ENCODE results near the gene PGLYRP4.

Gene PGLYRP4

DNA sequence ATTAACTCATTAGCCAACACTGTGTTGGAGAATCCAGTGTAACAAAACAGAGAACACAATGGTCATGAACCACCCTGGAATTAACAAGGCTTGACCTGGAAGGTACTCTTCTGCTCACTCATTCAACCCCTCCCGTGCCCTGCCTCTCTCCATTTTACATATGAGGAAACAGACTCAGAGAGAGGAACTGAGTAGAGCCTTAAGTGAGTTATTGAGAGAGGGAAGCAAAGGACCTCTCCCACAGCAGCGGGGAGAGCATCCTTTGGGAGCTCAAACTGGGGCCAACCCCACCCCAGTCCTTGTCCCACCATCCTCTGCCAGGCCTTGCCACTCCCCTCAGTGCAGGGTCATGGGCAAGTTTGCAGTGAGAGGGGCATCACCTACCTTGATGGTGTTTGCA is 25.4 kb upstream of the PGLYRP4 start:
- no peak for DNase-seq

GRCh38 chr1:153372571-153372970 is 23.9 kb upstream of the PGLYRP4 start:
- DNase-seq = no peak

DNA sequence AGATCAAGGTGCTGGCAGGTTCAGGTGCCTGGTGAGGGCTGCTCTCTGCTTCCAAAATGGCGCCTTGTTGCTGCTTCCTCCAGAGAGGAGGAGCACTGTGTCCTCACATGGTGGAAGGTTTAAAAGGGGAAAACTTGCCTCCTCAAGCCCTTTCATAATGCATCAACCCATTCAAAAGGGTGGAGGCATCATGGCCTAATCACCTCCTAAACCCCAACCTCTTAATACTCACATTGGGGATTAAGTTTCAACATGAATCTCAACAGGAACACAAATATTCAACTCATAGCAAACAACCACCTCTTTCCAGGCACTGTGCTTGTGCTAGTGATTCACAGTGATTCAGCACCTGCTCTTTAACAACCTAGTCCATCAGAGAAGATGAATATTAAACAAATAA is 22.6 kb upstream of the PGLYRP4 start:
- no peak for DNase-seq

DNA sequence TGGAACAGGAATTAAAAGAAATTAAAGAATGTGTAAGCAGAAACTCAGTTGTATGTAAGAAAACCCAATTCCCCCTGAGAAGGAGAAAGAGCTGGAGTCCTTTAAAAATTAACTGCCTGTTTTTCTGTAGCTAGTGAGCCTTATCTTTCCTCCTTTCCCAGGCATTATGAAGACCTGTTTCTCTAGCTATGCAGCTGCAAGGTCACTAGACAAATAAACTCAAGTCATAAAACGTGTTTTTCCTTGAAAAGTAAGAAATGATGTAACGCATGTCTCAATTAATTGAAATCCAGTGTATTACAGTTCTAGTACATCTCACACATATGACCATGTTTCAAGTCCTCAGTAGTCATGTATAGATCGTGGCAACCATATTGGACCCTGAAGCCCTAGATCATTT is 21.5 kb upstream of the PGLYRP4 start:
- no peak for DNase-seq

DNA sequence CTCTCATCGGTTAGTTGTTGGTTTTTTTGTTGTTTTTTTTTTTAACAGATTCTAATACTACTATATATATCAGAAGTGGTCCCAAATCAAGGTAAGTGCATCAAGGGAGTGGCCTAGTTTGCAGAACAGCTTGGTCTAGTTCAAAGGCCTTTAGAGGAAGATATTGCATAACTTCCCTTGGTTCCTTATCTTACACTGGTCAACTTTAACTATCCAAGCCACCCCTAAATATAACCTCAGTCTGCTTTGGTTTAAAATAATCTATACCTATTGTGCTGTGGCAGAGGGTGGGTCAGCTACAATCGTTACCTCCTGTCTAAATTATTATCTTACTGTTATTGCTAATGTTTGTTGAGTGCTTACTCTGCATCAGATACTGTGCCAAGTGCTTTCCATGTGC is 19.9 kb upstream of the PGLYRP4 start:
- DNase-seq = no peak

DNA sequence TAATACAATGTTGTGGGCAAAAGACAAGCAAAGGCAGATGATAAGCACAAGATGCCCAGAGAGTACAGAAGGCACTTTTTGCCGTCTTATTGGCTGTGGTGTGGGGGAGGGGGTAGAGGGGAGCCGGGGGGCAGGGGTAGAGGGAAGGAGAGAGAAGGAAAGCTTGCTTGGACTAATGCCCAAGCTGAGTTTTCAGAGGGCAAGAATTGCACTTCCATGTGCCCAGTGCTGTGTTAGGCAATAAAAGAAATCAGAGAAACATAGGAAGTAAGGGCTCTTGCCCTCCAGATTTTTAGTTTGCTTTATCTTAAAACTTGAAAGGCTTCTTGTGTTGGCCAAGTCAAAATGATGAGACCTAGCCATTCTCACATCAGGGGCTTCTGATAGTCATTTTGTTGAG is 18.4 kb upstream of the PGLYRP4 start:
- DNase-seq = no peak

DNA sequence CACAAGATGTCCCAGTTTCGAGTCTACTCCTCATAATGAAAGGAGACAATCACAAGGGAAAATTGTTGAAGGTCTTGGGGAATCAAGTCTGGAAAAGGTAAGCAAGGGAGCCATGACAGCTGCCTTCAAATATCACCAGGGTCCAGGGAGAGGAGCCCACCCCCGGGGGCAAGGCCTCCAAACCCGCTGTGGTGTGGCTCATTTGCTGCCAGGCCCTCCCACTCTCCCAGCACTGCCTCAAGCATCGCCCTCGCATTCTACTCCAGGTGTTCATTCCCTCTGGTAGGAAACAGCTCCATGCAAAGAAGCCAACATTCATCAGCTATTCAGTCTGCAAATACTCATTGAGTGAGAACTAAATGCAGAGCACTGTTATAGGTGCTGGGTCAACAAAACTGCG is 17.6 kb upstream of the PGLYRP4 start:
- DNase-seq = no peak

DNA sequence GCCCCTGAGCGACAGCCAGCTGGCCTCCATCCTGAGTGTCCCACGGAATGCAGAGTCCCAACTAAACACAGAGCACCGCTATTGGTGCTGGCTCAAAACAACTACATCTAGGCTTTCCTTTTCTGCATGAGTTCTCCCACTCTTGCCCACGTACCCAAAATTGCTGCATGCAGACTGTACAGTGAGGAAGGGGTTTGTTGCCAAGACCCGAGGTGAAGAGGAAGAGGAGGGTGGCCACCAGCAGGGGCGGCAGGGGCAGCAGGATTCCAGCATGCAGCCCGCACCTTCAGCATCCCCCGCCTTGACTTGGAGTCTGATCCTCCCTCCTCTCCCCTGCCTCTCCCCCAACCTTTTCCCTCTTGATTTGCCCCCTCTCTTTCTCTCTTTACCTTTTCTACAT is 17.1 kb upstream of the PGLYRP4 start:
- no peak for DNase-seq

DNA sequence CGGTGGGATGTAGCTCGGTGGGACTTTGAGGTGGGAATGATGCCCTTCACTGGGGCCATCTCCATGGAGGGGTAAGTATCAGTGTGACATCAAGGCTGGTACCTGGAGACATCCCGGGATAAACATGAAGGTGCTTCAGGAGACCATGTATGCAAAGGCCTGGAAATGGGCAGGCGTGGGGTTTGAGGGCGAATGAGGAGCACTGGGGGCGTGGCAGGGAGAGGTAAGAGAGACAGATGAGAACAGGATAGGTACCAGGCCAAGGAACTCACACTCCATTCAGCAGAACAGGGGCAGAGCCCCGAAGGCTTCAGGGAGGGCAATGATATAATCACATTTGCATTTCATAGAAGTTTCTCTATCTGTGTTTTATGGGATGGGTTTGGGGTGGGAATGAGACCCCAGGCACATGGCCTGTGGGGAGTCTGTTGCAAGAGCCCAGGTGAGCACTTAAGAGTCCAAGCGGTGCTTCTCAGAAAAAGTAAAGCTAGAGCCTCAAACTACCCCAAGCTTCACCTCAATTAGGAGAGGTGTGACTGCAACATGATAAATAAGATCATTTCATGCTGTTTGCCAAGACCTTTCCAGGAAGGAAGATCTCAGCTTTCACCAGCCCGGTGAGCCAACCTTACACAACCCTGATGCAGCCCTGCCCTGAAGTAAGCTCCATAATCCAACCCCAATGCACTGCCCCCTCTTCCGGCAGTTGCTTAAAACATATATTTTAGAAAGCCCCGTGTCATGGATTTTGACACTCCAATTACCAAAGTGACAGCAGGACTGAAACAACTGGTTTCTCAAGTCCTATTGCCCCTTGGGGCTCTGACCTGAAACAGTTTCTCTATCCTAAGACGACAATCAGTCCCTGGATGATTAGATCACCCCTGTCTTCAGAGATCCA is 16.4 kb upstream of the PGLYRP4 start:
- DNase-seq = no peak

GRCh38 chr1:153364156-153364555 is 15.5 kb upstream of the PGLYRP4 start:
- DNase-seq = no peak

DNA sequence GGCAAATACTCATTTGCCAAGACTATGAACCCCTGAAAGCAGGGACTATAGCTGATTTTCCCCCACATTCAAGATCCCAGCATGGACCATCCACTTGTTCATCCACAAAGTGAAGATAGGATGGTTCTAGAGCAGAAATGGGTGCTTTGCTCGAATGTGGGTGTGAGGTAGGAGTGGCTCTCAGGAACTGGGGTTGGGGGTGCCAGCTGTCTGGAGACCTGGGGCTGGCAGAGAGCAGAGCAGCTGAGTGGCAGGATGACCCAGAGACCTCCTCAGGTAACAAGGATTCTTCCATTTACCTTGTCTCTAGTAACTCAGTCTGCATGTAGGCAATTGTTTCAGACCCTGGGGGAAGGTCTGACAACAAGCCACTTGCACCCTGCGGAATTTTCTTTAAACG is 15.0 kb upstream of the PGLYRP4 start:
- no peak for DNase-seq

- no peak for DNase-seq
Measured at GRCh38 chr1:153362187-153362775, 13.6 kb upstream of the PGLYRP4 start.

DNA sequence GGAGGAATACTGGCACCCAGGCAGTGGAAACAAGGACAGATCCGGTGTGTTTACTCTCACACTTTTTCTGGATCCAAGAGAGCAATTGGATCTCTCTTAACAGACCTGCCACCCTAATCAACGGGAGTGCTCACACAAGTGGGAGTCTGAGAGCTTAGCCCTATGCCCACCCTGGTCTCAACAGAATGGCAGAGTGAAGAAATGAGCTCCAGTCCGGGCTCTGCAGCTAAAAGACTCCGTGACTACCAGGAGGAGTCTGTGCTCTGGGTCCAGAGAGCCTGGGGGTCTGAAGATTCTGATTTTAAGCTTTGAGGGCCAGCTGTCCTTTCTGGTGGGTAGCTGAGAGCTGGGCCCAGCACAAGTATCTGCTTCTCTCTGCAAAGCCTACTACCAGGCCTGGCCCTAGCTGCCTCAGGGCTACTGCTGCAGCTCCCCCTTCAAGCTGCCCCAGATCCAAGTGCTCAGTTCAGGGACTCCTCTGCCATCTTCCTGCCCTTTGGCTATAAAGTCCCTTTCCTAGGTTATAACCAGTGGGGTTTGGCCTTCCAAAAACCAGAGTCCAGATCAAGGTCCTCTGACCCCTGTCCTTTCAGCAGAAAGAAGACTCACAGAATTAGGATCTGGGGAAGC is 13.0 kb upstream of the PGLYRP4 start:
- DNase-seq = no peak

DNA sequence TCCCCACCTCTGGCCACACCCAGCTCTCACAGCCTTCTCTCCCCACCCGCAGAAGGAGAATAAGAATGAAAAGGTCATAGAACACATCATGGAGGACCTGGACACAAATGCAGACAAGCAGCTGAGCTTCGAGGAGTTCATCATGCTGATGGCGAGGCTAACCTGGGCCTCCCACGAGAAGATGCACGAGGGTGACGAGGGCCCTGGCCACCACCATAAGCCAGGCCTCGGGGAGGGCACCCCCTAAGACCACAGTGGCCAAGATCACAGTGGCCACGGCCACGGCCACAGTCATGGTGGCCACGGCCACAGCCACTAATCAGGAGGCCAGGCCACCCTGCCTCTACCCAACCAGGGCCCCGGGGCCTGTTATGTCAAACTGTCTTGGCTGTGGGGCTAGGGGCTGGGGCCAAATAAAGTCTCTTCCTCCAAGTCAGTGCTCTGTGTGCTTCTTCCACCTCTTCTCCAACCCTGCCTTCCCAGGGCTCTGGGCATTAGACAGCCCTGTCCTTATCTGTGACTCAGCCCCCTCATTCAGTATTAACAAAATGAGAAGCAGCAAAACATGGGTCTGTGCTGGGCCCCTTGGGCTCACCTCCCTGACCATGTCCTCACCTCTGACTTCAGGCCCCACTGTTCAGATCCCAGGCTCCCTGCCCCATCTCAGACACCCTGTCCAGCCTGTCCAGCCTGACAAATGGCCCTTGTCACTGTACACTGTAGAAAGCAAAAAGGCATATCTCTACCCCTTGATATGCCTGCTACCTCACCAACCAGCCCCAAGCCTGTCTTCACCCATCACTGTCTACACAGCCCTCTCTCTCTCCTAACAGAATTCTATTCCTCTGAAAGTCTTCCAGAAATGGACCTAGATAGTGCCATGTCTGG is 12.2 kb upstream of the PGLYRP4 start:
- DNase-seq = no peak

DNA sequence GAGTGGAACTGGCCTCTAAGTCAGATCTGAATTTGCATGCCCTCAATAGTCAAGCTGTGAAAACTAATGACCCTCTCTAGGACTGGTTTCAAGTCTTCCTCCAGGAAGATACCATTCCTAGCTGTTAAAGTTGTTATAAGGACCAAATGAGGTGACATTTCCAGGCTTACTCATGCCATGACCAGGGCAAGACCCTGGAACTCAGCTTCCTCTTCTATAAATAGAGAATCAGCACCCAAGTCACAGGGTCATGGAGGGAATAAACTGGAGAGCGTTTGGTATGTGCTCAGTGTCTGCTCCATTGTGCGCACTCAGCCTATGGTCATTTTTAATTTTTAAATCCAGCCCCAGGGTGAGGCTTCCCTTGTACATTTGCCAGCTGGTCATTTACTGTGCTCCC is 11.5 kb upstream of the PGLYRP4 start:
- DNase-seq = no peak

GRCh38 chr1:153359241-153359640 is 10.6 kb upstream of the PGLYRP4 start:
- no peak for DNase-seq

- no peak for DNase-seq
Measured at GRCh38 chr1:153358691-153358975, 10.0 kb upstream of the PGLYRP4 start.

GRCh38 chr1:153357853-153358690 is 9.4 kb upstream of the PGLYRP4 start, which contains the start of gene S100A9:
Gene S100A9, plus strand, starts transcription at chr1:153357854. Its CDS starts 430 bp downstream, at chr1:153358284.
- DNase-seq = no peak

DNA sequence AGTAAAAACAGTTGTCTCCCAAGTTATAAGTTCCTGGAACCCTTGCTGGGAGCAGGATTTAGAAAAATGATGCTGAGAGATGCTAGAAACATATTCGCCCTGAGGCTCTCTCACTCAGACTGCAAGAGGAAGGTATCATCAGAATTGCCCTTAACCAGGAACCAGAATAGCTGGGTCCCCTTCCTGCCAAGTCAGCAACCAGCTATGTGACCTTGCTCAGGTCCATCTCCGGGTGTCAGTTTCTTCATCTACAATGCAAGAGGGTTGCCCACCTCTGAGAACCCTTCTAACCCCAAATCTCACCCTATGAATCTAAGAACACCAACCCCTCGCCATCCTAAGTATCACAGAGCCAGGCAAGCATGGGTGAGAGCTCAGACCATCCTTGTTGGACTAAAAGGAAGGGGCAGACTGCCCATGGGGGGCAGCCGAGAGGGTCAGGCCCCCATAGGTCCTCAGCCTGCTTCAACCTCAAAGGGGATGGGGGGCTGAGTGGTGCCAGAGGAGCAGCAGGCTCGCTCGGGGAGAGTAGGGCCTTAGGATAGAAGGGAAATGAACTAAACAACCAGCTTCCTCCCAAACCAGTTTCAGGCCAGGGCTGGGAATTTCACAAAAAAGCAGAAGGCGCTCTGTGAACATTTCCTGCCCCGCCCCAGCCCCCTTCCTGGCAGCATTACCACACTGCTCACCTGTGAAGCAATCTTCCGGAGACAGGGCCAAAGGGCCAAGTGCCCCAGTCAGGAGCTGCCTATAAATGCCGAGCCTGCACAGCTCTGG is 8.6 kb upstream of the PGLYRP4 start:
- no peak for DNase-seq

DNA sequence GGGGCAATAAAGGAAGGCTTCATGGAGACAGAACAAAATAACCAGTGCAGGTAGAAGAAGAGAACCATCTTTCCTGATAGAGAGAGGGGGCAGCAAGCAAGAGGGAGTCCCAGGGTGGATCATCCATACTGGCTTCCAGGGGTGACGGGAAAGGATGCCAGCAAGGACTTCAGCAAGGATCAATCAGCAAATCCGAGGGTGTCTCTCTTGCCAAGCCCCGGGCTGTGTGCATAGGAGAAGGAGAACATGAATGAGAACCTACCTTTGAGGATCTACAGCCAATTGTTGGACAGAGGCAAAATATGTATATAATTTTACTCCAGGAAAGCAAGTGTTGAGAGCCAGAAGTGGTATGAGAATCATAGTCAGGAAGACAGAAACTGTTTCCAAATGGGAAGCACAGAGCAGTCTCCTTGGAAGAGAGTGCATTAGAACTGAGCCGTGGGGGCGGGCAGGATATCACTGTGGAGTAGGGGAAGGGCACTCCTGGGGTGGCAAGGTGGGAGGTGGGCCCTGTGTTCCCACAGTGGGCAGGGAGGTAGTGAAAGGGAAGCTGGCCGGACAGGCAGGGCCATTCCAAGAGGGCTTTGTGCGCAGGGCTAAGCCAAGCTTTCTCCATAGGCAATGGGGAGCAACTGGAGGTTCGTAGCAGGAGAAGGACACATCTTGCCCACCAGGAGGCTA is 7.9 kb upstream of the PGLYRP4 start:
- DNase-seq = no peak
